Smooth muscle cell (in vitro differentiated cells): ENCODE results near the gene PDIA5. TPM values are rescaled to one million over a fixed set of nuclear protein-coding genes. Genes with fewer than 3 reads are reported as not detected.

Source experiments
- DNase-seq: peaks from one replicate; lab custom pipeline; 2025; ENCODE audit not compliant: unreplicated experiment; lab: John Stamatoyannopoulos, UW
- H2AFZ ChIP-seq: fragments of 200-600 bp; sonication (generic); 2 replicates; pipeline ENCODE4 v1.6.0; 2016; ENCODE audit warnings: antibody characterized with exemption, low read depth, mild to moderate bottlenecking
- H3F3A ChIP-seq: fragments of 200-600 bp; sonication (generic); 2 replicates; pipeline ENCODE4 v1.6.0; 2017; ENCODE audit warnings: antibody characterized with exemption, low read depth
- H3K27ac ChIP-seq: fragments of 200-600 bp; sonication (generic); 2 replicates; pipeline ENCODE4 v1.5.1; 2016; ENCODE audit warnings: low read depth, mild to moderate bottlenecking
- H3K27me3 ChIP-seq: fragments of 200-600 bp; sonication (generic); 2 replicates; pipeline ENCODE4 v1.6.1; 2016; ENCODE audit warnings: low read depth, mild to moderate bottlenecking
- H3K36me3 ChIP-seq: fragments of 200-600 bp; sonication (generic); 2 replicates; pipeline ENCODE4 v1.5.1; 2016; ENCODE audit warnings: low read depth
- H3K4me1 ChIP-seq: fragments of 200-600 bp; sonication (generic); 2 replicates; pipeline ENCODE4 v1.5.1; 2016; ENCODE audit warnings: low read depth
- H3K4me2 ChIP-seq: fragments of 200-600 bp; sonication (generic); 2 replicates; pipeline ENCODE4 v1.6.0; 2016; ENCODE audit warnings: mild to moderate bottlenecking
- H3K4me3 ChIP-seq: fragments of 200-600 bp; sonication (generic); 2 replicates; pipeline ENCODE4 v1.5.1; 2016; ENCODE audit warnings: mild to moderate bottlenecking
- H3K79me2 ChIP-seq: fragments of 200-600 bp; sonication (generic); 2 replicates; pipeline ENCODE4 v1.6.0; 2016; ENCODE audit warnings: low read depth, mild to moderate bottlenecking
- H3K9ac ChIP-seq: fragments of 200-600 bp; sonication (generic); 2 replicates; pipeline ENCODE4 v1.6.0; 2016; ENCODE audit warnings: low read depth
- H3K9me3 ChIP-seq: fragments of 200-600 bp; sonication (generic); replicated peaks from 2 replicates; pipeline ENCODE4 v1.5.1; 2016; ENCODE audit warnings: low read depth
- H4K20me1 ChIP-seq: fragments of 200-600 bp; sonication (generic); 2 replicates; pipeline ENCODE4 v1.6.0; 2016; ENCODE audit warnings: low read depth
- CTCF ChIP-seq: fragments of 200-600 bp; sonication (generic); IDR thresholded peaks from 2 replicates; pipeline ENCODE4 v1.5.1; 2017; ENCODE audit warnings: borderline replicate concordance, mild to moderate bottlenecking, antibody characterized with exemption; ENCODE audit not compliant: insufficient read depth, poor library complexity, severe bottlenecking
- WGBS: methylation state at CpG from one replicate; pipeline ENCODE4 v1.1.7; 2016; ENCODE audit warnings: low lambda C conversion rate; 5-methylcytosine and 5-hydroxymethylcytosine counted together
- polyA plus RNA-seq: library from polyadenylated mRNA; unstranded; fragments of >200 nt; fragmentation: Nextera tagmentation; extraction: Ambion mirVana; gene quantifications from 2 replicates; pipeline ENCODE4 v1.2.1, GENCODE V29; 2016
- total RNA-seq: library from RNA; depleted of rRNA; stranded (reverse); fragments of >200 nt; gene quantifications from 2 replicates; pipeline ENCODE4 v1.2.3, GENCODE V29; 2014

PDIA5 gene
- total RNA-seq (65.4 and 85.7 TPM in 2 replicates), polyA plus RNA-seq (96.9 and 102 TPM in 2 replicates)

- H3K36me3 ChIP-seq, result no peaks in the 10 kb centered on the region
- no peaks in the 10 kb centered on the region for H3K27me3 ChIP-seq
- under 1% methylated on average over 59 of the region's 72 CpGs for WGBS
- H4K20me1 ChIP-seq, result peaks cover 45% of the 10 kb centered on the region
- H3K9ac ChIP-seq, result peak within 1 kb of the TSS; percentile 93
- TF ChIP-seq CTCF, result no peak
- H3K4me3 ChIP-seq, result peak within 1 kb of the TSS; percentile 98
- peak within 1 kb of the TSS; percentile 94 for H3K4me2 ChIP-seq
- DNase-seq, result peak; percentile 73
- peak within 1 kb of the TSS; percentile 65 for H3K27ac ChIP-seq
- peaks cover 52% of the 10 kb centered on the region for H3K79me2 ChIP-seq
- peaks cover 12% of the 10 kb centered on the region for H3K4me1 ChIP-seq
- H3F3A ChIP-seq, result no peaks in the 10 kb centered on the region
- no peaks in the 10 kb centered on the region for H3K9me3 ChIP-seq
- H2AFZ ChIP-seq, result peak within 1 kb of the TSS; percentile 51
Measured at GRCh38 chr3:123066896-123067688, at the start of gene PDIA5. Gene PDIA5, plus strand, starts transcription at chr3:123067025. Its CDS starts 140 bp downstream, at chr3:123067165.

DNA sequence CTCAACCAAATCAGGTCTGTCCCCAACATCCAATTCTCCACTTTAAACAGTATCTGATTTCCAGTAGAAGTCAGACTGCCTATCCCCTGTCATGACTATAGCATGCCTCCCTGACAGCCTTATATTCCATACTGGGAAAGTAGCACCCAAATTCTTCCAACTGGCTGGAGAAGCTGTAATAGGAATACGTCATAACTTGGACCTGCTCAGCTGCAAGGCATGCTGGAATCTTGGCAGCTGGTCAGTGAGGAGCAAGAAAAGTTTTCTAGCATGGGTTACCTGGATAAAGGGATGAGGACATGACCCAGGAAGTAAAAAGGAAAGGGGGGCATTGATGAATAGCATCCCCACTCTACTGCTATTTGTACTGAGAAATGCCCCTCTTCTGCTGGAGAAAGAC, 48.1 kb upstream of the PDIA5 start:
- WGBS, result 97% methylated on average over 1 of the region's 1 CpG
- peaks cover 35% of the 10 kb centered on the region for H3K27me3 ChIP-seq
- no peak for DNase-seq

DNA sequence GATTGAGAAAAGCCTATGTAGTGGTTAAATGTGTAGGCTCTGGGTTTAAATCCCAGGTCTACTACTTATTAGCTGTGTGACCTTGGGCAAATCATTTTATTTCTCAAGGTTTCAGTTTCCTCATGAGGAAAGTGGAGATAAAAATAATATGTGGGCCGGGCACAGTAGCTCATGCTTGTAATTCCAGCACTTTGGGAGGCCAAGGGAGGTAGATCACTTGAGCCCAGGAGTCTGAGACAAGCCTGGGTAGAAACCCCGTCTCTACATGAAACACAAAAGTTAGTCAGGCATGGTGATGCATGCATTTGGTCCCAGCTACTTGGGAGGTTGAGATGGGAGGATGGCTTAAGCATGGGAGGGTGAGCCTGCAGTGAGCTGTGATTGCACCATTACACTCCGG, 47.7 kb upstream of the PDIA5 start:
- Histone ChIP-seq H3K36me3 (no peaks in the 10 kb centered on the region), H2AFZ (no peak overlapping the region), H3K4me2 (no peak overlapping the region), H3K4me3 (no peak overlapping the region), H4K20me1 (no peaks in the 10 kb centered on the region), H3K9ac (no peak overlapping the region), H3K27ac (no peak overlapping the region), H3K9me3 (no peaks in the 10 kb centered on the region), H3K4me1 (peaks cover 17% of the 10 kb centered on the region), H3K27me3 (peaks cover 40% of the 10 kb centered on the region), H3K79me2 (no peaks in the 10 kb centered on the region), H3F3A (no peaks in the 10 kb centered on the region)
- DNase-seq, result no peak
- WGBS, result 85% methylated on average over 3 of the region's 3 CpGs
- no peak for TF ChIP-seq CTCF

More for the DNA sequence above, 48.1 kb upstream of the PDIA5 start:
- Histone ChIP-seq H3K4me2 (no peak overlapping the region), H3F3A (no peaks in the 10 kb centered on the region), H4K20me1 (no peaks in the 10 kb centered on the region), H3K9me3 (no peaks in the 10 kb centered on the region), H3K79me2 (no peaks in the 10 kb centered on the region), H3K27ac (no peak overlapping the region), H3K4me1 (peaks cover 17% of the 10 kb centered on the region), H3K36me3 (no peaks in the 10 kb centered on the region), H2AFZ (no peak overlapping the region), H3K4me3 (no peak overlapping the region), H3K9ac (no peak overlapping the region)
- no peak for TF ChIP-seq CTCF
